ENCODE data around the gene MAT2B.

Gene MAT2B

DNA sequence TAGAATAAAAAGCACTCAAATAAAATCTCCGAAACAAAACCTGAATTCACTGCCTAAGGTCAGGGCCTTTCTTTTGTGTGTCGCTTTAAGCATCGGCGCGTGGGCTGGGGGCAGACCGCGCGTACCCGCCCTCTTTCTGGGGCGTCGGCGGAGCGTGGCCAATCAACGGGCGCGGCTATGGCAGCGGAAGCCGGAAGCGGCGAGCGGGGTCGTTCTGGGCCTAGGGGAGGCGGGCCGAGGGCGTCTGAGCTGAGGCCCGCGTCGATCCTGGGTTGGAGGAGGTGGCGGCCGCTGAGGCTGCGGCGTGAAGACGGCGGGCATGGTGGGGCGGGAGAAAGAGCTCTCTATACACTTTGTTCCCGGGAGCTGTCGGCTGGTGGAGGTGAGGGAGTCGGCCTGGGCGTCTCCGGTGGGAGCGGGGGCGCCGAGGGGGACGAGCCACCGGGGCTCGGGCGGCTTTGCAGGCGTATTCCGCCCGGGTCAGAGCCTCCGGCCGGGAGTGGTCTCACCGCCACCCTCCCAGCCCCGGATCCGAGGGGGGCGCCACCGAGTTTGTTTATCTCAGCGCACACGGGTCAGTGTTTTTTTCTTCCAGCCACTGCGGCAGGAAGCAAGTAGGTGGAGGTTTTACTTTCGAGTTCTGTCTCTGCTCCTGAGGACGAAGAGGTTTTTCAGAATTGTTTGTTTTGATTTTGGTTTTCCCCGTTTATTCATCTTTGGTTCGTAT, at the start of gene MAT2B:
MAT2B (plus strand) TSS at position 252 of the 727 bp plus-strand sequence; CDS start at position 320, 68 bp downstream.
- TF ChIP-seq, protein P1, sequence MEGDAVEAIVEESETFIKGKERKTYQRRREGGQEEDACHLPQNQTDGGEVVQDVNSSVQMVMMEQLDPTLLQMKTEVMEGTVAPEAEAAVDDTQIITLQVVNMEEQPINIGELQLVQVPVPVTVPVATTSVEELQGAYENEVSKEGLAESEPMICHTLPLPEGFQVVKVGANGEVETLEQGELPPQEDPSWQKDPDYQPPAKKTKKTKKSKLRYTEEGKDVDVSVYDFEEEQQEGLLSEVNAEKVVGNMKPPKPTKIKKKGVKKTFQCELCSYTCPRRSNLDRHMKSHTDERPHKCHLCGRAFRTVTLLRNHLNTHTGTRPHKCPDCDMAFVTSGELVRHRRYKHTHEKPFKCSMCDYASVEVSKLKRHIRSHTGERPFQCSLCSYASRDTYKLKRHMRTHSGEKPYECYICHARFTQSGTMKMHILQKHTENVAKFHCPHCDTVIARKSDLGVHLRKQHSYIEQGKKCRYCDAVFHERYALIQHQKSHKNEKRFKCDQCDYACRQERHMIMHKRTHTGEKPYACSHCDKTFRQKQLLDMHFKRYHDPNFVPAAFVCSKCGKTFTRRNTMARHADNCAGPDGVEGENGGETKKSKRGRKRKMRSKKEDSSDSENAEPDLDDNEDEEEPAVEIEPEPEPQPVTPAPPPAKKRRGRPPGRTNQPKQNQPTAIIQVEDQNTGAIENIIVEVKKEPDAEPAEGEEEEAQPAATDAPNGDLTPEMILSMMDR (IDR thresholded peaks at IDR 0.05; ENCODE audit: insufficient read depth, low read depth, low read length, missing control alignments): peak; percentile 21
- DNase-seq (ENCODE audit: low read depth): peak; percentile 97
- peak within 1 kb of the TSS; percentile 64 for H3K4me3 ChIP-seq (ENCODE audit: low read length)

DNA sequence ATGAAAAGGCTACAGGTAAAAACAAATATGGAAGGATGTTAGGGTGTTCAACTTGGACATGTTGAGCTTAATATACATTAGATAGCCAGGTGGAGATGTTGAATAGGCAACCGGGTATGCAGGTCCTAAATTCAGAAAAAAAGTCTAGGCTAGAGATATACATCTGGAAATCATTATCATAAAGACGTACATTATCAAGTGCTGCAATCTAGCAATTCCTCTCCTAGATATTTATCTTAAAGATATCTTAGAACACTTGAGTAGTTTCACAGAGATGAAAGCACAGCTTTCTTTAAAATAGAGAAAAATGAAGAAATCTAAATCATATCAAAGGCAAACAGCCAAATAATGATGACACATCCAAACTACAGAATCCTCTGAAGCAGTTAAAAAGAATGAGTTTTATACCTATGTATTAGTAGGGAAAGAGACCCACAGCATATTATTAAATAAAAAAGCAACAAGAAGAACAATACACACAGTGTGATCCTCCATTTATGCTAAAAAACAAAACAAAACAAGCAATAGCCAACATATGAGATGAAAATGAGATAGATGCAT, 49.3 kb upstream of the MAT2B start:
- DNase-seq (ENCODE audit: low read depth): no peak
- no peak overlapping the region for H3K4me3 ChIP-seq (ENCODE audit: low read length)
- TF ChIP-seq, protein P1 (IDR thresholded peaks at IDR 0.05; ENCODE audit: insufficient read depth, low read depth, low read length, missing control alignments): no peak

DNA sequence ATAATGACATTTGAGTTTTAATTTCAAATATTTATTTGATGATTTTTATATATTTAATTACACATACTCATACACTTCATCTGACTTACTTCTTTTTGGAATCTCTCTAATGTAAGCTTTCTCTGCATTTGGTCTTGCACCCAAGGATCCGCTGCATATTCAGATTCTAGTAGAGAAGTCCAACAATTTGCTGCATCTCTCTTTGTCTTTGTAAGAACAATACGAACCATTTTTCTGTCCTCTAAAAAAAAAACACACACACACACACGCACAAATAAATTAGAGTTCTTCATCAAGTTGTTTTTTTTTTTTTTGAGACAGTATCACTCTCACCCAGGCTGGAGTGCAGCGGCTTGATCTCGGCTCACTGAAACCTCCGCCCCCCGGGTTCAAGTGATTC, 48.6 kb upstream of the MAT2B start:
- TF ChIP-seq, protein P1 (IDR thresholded peaks at IDR 0.05; ENCODE audit: insufficient read depth, low read depth, low read length, missing control alignments): no peak
- DNase-seq (ENCODE audit: low read depth): no peak
- no peak overlapping the region for H3K4me3 ChIP-seq (ENCODE audit: low read length)

DNA sequence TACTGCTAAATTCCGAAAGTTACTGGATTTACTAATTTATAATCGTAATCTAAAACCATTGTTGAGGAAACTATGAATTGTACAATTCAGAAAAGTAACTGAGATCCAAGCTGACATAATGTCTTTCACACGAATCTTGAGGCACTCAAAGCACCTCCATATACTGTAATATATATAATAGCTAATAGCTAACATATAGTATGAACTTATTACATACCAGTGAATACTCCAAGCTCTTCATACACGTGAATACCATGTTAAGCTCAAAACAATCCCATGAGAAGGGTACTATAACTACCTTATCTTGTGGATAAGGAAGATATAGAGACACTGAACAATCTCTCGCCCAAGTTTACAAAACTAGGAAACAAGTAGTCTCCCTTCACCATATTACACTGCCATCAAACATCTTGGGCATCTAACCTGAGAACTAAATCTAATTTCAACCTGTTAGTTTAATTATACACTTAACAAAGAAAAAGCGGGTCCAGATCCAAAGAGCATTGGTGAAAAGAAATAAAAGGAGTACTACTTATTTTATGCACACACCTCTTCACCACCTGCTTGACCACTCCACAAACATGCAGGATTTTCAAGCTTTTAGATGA, 46.5 kb upstream of the MAT2B start:
- H3K4me3 ChIP-seq (ENCODE audit: low read length): peak overlapping the region; percentile 81
- TF ChIP-seq, protein P1 (IDR thresholded peaks at IDR 0.05; ENCODE audit: insufficient read depth, low read depth, low read length, missing control alignments): no peak
- DNase-seq (ENCODE audit: low read depth): peak; percentile 4

DNA sequence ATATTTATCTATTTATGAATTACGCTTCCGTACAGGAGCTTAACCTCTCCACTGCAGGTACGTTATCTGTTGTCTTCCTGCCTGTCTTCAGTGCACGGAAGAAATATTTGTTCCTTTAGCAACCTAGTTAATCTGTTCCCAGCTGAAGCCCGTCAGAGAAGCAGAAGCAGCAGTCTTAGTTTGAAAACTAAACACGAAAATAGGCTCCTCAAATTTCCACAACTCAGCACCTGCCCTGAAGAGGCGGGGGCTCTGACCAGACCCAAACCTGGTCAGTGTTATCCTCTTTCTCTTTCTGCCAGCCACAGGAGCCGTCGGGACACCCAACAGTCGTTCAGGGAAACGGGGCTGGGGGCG, 46.0 kb upstream of the MAT2B start:
- no peak for DNase-seq (ENCODE audit: low read depth)
- peak overlapping the region; percentile 81 for H3K4me3 ChIP-seq (ENCODE audit: low read length)
- TF ChIP-seq, protein P1 (IDR thresholded peaks at IDR 0.05; ENCODE audit: insufficient read depth, low read depth, low read length, missing control alignments): no peak

DNA sequence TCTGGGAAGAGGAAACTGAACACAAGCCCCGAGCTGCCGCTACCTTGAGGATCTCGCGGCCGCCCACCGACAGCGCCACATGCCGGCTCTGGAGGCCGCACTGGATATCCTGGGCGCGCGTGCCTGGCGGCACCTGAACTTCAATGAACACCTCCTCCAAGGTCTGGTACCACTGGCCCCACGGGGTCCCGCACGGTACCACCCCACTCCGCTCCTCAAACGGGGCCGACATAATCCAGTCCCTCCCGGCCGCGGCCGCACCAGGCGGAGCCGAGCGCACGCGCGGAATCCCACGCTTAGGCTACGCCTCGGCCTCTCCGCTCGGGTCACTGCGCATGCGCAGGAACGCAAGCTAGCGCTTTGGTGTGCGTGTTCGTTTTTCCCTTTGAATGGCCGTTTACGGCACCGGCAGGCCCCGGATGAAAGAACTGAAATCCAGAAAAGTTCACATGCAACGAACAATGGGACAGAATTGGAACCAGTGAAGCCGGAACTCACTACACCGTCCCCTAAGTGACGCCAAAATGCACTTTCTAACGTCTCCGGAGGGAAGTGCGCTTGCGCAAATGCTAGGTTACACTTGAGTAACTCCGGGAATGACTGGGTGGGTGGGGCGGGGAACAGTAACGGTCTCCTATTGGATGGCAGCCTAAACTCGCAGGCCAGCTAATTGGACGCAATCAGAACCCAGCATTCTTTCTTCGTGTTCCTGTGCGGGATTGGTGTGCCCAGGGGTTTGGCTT, 45.4 kb upstream of the MAT2B start, which contains the start of gene NUDCD2:
NUDCD2 (minus strand) TSS at position 284 of the 743 bp plus-strand sequence; CDS start at position 232, 52 bp downstream.
- peak; percentile 99 for DNase-seq (ENCODE audit: low read depth)
- H3K4me3 ChIP-seq (ENCODE audit: low read length): peak within 1 kb of the TSS; percentile 81
- TF ChIP-seq, protein P1 (IDR thresholded peaks at IDR 0.05; ENCODE audit: insufficient read depth, low read depth, low read length, missing control alignments): peak; percentile 35
